ENCODE measurements around the gene XPC. TPM values are rescaled to one million over a fixed set of nuclear protein-coding genes. Genes with fewer than 3 reads are reported as not detected.

Gene XPC
- total and polyA plus RNA-seq, 2 of the 8 experiments (the other 6 are each of a cell fraction or from before 2014, with no cell fraction given): 8.8 to 27.3 TPM

- Histone ChIP-seq H2AFZ (ENCODE audit: low read length) (no peak overlapping the region), H2AK5ac (ENCODE audit: low read depth, low read length) (no peak overlapping the region), H3K18ac (ENCODE audit: extremely low read depth, low read length) (no peak overlapping the region), H3K14ac (ENCODE audit: insufficient read length) (no peak overlapping the region), H3K36me3 (ENCODE audit: control insufficient read depth in 2 of 4, insufficient read depth in 4 of 4, low read length in 3 of 4) (peaks cover 8 to 23% (median 16%) of the 10 kb centered on the region in 4 experiments), H3K27ac (ENCODE audit: low read depth, low read length) (no peak overlapping the region), H3K4me3 (ENCODE audit: extremely low read depth in 1 of 4, insufficient read depth in 2 of 4, low read depth in 3 of 4, low read length in 4 of 4) (no peak overlapping the region), H3K23ac (ENCODE audit: insufficient read length) (no peak overlapping the region), H4K5ac (ENCODE audit: insufficient read length, low read depth, low read length) (no peak overlapping the region), H3K4ac (replicated peaks; ENCODE audit: insufficient read length, low read depth, low read length) (no peak overlapping the region), H3K9ac (replicated peaks in 1 of 4; ENCODE audit: extremely low read depth in 1 of 4, low read depth in 3 of 4, low read length in 3 of 4) (no peak overlapping the region), H3K23me2 (ENCODE audit: low read depth, low read length) (peaks cover 14% of the 10 kb centered on the region), H4K8ac (ENCODE audit: extremely low read depth, insufficient read depth, low read length) (no peak overlapping the region), H4K91ac (replicated peaks; ENCODE audit: insufficient read length, low read length) (no peak overlapping the region), H4K20me1 (replicated peaks in 1 of 2; ENCODE audit: control insufficient read depth in 1 of 2, insufficient read depth in 2 of 2, low read length in 2 of 2) (peaks cover 2 to 15% of the 10 kb centered on the region in 2 experiments), H3K56ac (replicated peaks; ENCODE audit: insufficient read length, low read depth, low read length) (no peak overlapping the region), H2BK120ac (replicated peaks; ENCODE audit: low read depth, low read length) (no peak overlapping the region), H2BK5ac (ENCODE audit: low read depth, low read length) (no peak overlapping the region), H3K9me3 (ENCODE audit: insufficient read depth in 2 of 2, low read depth in 1 of 2, low read length in 1 of 2) (no peaks in the 10 kb centered on the region), H3K79me2 (ENCODE audit: control insufficient read depth in 1 of 2, insufficient read depth in 2 of 2, low read length in 2 of 2) (peaks cover 7 to 31% of the 10 kb centered on the region in 2 experiments), H3K27me3 (replicated peaks in 1 of 4; ENCODE audit: control insufficient read depth in 3 of 4, extremely low read depth in 1 of 4, insufficient read depth in 3 of 4, low read length in 3 of 4) (no peaks in the 10 kb centered on the region), H2BK12ac (ENCODE audit: low read depth, low read length) (no peak overlapping the region), H3K79me1 (ENCODE audit: low read depth, low read length) (peaks cover 14% of the 10 kb centered on the region), H2BK20ac (ENCODE audit: low read length) (no peak overlapping the region), H3K4me2 (ENCODE audit: insufficient read depth in 1 of 2, low read depth in 2 of 2, low read length in 2 of 2) (no peak overlapping the region; a peak in 1 of 4 replicates), H3K4me1 (replicated peaks in 1 of 4; ENCODE audit: control insufficient read depth in 3 of 4, insufficient read depth in 4 of 4, low read length in 3 of 4) (peaks cover 0 to 14% (median 10%) of the 10 kb centered on the region in 4 experiments; a peak in 6 of 7 replicates), H2BK15ac (ENCODE audit: low read length) (no peak overlapping the region)
- CTCF ChIA-PET (ENCODE audit: partially characterized antibody): interaction anchor here (1.4 to 2.4 kb wide), 4 partner anchors 19 to 230 kb away, joined by 5 to 10 read pairs (median 7); no protein-coding TSS in a partner anchor
- WGBS, 2 experiments (ENCODE audit: extremely low coverage in 1 of 2, insufficient coverage in 1 of 2, insufficient read length in 1 of 2, insufficient replicate concordance in 2 of 2, low coverage in 1 of 2, low lambda C conversion rate in 2 of 2, missing lambda C conversion rate in 1 of 2): 92% methylated on average over 5 of the region's 5 CpGs; no CpG with 5 or more reads in 1 of the 2 experiments
- POLR2A ChIA-PET (ENCODE audit: partially characterized antibody): interaction anchor here (1.5 to 3.7 kb wide), 4 partner anchors 12 to 51 kb away, joined by 3 to 32 read pairs (median 11); partner anchors contain the start of genes LSM3 and XPC
- FAIRE-seq (no peak), DNase-seq (ENCODE audit: low read depth in 1 of 2, low spot score in 2 of 2) (peak in 1 of 2 experiments; percentile 29)
- no peak for TF ChIP-seq TCF12 (IDR thresholded peaks at IDR 0.05; ENCODE audit: low read depth, low read length)
- no peak for TF ChIP-seq TBP (IDR thresholded peaks at IDR 0.05; ENCODE audit: low read depth, low read length)
- TF ChIP-seq CHD1 (IDR thresholded peaks at IDR 0.05; ENCODE audit: low read depth, low read length): no peak
- no peak for TF ChIP-seq POLR2AphosphoS5 (IDR thresholded peaks at IDR 0.05; ENCODE audit: low read depth, low read length)
Observed at GRCh38 chr3:14126887-14127505, 51.4 kb downstream of the XPC start.

Measured in H1 (cell line).